ENCODE data around the gene CTNNA2. TPM values are rescaled to one million over a fixed set of nuclear protein-coding genes. Genes with fewer than 3 reads are reported as not detected.
A peak's percentile ranks its signal among the peaks of the same experiment; 100 is the strongest.

Gene CTNNA2
- total RNA-seq, 2 donors from 2014 or later: 0.17 to 0.88 TPM

- no peaks in the 10 kb centered on the region for H3K4me1 ChIP-seq
- H3K9ac ChIP-seq (ENCODE audit: low read depth in 2 of 2, low read length in 2 of 2): no peak overlapping the region
- no peak for DNase-seq
- H3K27ac ChIP-seq: no peak overlapping the region
- no peak overlapping the region for H3K4me3 ChIP-seq
- intact Hi-C loops (cut with DNase I): no loop called here
- no peaks in the 10 kb centered on the region for H3K9me3 ChIP-seq
- H3K27me3 ChIP-seq: no peaks in the 10 kb centered on the region
- H3K36me3 ChIP-seq: no peaks in the 10 kb centered on the region
- no peak for TF ChIP-seq CTCF (IDR thresholded peaks at IDR 0.05)
These were observed 359.8 kb downstream of the CTNNA2 start for GRCh38 chr2:79872656-79873055.

- intact Hi-C loops (cut with DNase I): no loop called here
- Histone ChIP-seq H3K9ac (ENCODE audit: low read depth in 2 of 2, low read length in 2 of 2) (no peak overlapping the region), H3K9me3 (no peaks in the 10 kb centered on the region), H3K27ac (no peak overlapping the region), H3K4me3 (no peak overlapping the region), H3K4me1 (no peaks in the 10 kb centered on the region), H3K27me3 (no peaks in the 10 kb centered on the region), H3K36me3 (no peaks in the 10 kb centered on the region)
- TF ChIP-seq CTCF (IDR thresholded peaks at IDR 0.05): no peak
- DNase-seq: no peak
These were observed 361.2 kb downstream of the CTNNA2 start for GRCh38 chr2:79874015-79874414.

GRCh38 chr2:79876430-79876829 is 363.6 kb downstream of the CTNNA2 start:
- intact Hi-C loops (cut with DNase I): no loop called here
- DNase-seq: no peak
- Histone ChIP-seq H3K9me3 (no peaks in the 10 kb centered on the region), H3K4me1 (no peaks in the 10 kb centered on the region), H3K27ac (no peak overlapping the region), H3K27me3 (no peaks in the 10 kb centered on the region), H3K36me3 (no peaks in the 10 kb centered on the region), H3K9ac (ENCODE audit: low read depth in 2 of 2, low read length in 2 of 2) (no peak overlapping the region), H3K4me3 (no peak overlapping the region)
- TF ChIP-seq CTCF (IDR thresholded peaks at IDR 0.05): no peak

- Histone ChIP-seq H3K9ac (ENCODE audit: low read depth in 2 of 2, low read length in 2 of 2) (no peak overlapping the region), H3K36me3 (no peaks in the 10 kb centered on the region), H3K4me3 (no peak overlapping the region), H3K9me3 (no peaks in the 10 kb centered on the region), H3K27ac (no peak overlapping the region), H3K27me3 (no peaks in the 10 kb centered on the region), H3K4me1 (no peaks in the 10 kb centered on the region)
- intact Hi-C loops (cut with DNase I): loop anchor here (10.0 kb wide), 1 partner anchor 838 kb away; no protein-coding TSS in a partner anchor
- TF ChIP-seq CTCF (IDR thresholded peaks at IDR 0.05): no peak
- DNase-seq: no peak
These were observed 369.7 kb downstream of the CTNNA2 start for GRCh38 chr2:79882548-79882947.

GRCh38 chr2:79887747-79888374 is 375.0 kb downstream of the CTNNA2 start:
- no peaks in the 10 kb centered on the region for H3K9me3 ChIP-seq
- H3K36me3 ChIP-seq: no peaks in the 10 kb centered on the region
- DNase-seq: peak; percentile 34
- intact Hi-C loops (cut with DNase I): loop anchor here (10.0 kb wide), 1 partner anchor 843 kb away; no protein-coding TSS in a partner anchor
- H3K4me3 ChIP-seq: no peak overlapping the region
- no peaks in the 10 kb centered on the region for H3K27me3 ChIP-seq
- H3K9ac ChIP-seq (ENCODE audit: low read depth in 2 of 2, low read length in 2 of 2): no peak overlapping the region
- H3K4me1 ChIP-seq: no peaks in the 10 kb centered on the region
- TF ChIP-seq CTCF (IDR thresholded peaks at IDR 0.05): peak; percentile 58
- no peak overlapping the region for H3K27ac ChIP-seq

All from colonic mucosa (tissue), 4 donors.